ENCODE results near the gene TMPRSS13.
"Not testable (repeated sequence)": the region's sequence is repeated elsewhere in the genome, so short reads cannot be mapped to it uniquely, and the experiment has no call there.

The TMPRSS13 gene

DNA sequence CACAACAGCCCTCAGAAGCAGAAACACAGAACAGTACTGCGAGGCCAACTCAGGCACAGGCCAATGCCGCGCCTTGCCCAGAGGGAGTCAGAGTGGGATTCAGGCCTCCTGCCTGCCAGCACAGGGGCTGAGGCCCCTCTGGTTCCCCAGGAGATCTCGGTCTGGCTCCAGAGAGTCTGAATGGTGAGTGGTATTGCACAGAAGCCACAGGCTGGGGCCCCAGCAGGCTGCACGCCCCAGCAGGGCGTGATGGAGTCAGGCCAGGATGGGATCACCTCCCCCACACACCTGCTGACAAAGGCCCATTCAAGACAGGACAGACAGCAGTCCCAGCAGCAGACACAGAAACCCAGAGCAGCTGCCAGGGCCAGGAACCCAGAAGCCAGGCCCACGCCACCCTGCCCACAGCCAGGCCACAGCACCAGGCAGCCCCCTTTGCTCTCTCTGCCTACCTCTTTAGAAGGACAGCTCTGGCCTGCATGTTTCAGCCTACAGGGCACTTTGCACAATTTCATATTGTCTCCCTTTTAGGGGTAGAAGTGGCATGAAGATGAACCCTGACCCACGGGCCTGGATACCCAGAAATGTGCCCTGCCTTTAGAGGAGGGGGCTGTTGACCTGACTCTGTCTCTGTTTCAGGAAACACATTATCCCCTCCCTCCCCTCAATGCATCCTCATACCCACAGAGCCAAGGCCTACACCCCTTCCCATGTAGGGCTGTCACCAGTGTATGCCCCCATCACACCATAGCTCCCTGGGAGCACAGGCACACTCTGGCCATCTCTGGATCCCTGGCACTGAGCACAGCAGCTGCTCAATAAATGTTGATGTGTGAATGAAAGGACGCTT, 58.9 kb downstream of the TMPRSS13 start:
- no peak overlapping the region for H3K4me3 ChIP-seq (ENCODE audit: low read depth, low read length)
- in situ Hi-C loops (cut with HindIII; ENCODE audit: low sequenced_read_pairs) = no loop called here
- TF ChIP-seq CTCF (IDR thresholded peaks at IDR 0.05; ENCODE audit: low read depth, low read length, missing control alignments) = no peak
- DNase-seq (ENCODE audit: low read depth) = no peak

DNA sequence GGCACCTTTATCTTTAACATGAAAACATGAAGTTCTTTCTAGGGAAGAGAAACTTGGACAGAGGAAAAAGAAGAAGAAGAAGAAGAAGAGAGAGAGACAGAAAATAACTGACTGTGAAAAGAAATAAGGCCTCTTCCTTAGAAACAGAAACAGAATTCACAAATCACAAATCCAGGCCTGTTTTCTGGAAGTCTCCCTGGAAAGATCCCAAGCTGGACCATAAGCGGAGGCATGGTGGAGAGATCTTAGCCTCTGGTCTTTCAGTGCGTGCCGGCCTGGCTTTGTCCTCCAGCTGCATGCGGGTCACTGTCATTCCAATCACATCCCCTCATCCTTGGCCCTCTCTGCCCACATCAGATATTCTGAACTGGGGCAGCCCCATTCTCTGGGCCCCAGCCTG, 59.6 kb downstream of the TMPRSS13 start:
- in situ Hi-C loops (cut with HindIII; ENCODE audit: low sequenced_read_pairs) = no loop called here

DNA sequence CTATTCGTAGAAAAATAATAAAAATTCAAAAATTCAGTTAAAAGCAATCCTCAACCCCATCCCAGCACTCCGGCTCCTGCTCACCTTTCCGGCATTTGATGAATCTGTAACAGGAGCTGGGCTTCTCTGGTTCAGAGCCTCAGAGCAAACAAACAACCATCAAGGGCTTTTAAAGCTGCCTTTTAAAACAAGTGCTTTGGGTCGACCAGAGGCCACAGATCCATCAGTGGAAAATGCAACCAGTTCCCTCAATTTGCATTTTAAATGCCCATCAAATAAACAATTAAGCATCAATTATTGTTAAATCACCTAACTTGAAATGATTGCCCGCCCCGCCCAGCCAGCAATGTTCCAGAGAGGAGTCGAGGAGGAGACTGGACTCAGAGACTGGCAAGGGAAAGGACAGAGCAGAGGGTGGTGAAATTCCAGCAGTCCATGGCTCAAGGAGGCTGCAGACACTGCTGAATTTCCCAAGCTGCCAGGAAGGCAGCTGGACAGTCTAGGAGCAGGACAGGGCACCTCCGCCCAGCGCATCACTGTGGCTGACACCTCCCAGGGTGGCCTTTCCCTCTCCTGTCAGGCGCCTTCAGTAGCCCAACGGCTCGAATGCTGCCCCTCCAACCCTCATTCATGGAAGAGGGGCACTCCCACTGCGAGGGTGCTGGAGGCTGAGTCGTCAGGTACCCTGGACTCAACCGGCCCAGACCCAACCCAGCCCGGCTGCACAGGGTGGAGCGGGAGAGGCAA, 60.2 kb downstream of the TMPRSS13 start:
- H3K4me3 ChIP-seq (ENCODE audit: low read depth, low read length) = no peak overlapping the region
- DNase-seq (ENCODE audit: low read depth) = no peak
- TF ChIP-seq CTCF (IDR thresholded peaks at IDR 0.05; ENCODE audit: low read depth, low read length, missing control alignments) = no peak
- in situ Hi-C loops (cut with HindIII; ENCODE audit: low sequenced_read_pairs) = no loop called here

More for the DNA sequence above, 59.6 kb downstream of the TMPRSS13 start:
- TF ChIP-seq CTCF (IDR thresholded peaks at IDR 0.05; ENCODE audit: low read depth, low read length, missing control alignments) = no peak
- H3K4me3 ChIP-seq (ENCODE audit: low read depth, low read length) = no peak overlapping the region
- DNase-seq (ENCODE audit: low read depth) = no peak

- in situ Hi-C loops (cut with HindIII; ENCODE audit: low sequenced_read_pairs) = no loop called here
- DNase-seq (ENCODE audit: low read depth) = no peak
- H3K4me3 ChIP-seq (ENCODE audit: low read depth, low read length) = no peak overlapping the region
- TF ChIP-seq CTCF (IDR thresholded peaks at IDR 0.05; ENCODE audit: low read depth, low read length, missing control alignments) = no peak
Measured at GRCh38 chr11:117868088-117868487, 61.1 kb downstream of the TMPRSS13 start.

DNA sequence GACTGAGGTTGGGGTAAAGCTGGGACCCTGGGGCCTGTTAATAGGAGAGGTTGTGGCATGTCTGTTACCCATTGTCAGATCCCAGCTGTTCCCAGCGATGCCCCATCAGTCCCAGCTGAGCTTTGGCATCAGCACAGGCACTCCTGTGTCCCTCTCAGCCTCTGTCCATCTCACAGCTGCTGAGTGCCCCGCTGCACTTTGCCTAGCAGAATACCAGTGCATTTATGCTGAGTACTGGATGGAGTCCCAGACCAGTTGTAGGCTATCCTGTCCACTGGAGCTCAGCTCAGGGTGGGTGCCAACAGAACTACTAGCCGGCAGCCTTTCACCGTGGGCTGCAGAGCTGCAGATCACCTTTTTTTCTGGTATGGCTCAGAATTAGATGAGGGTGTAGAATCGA, 62.7 kb downstream of the TMPRSS13 start:
- in situ Hi-C loops (cut with HindIII; ENCODE audit: low sequenced_read_pairs) = no loop called here
- no peak for TF ChIP-seq CTCF (IDR thresholded peaks at IDR 0.05; ENCODE audit: low read depth, low read length, missing control alignments)
- no peak for DNase-seq (ENCODE audit: low read depth)
- H3K4me3 ChIP-seq (ENCODE audit: low read depth, low read length) = no peak overlapping the region

DNA sequence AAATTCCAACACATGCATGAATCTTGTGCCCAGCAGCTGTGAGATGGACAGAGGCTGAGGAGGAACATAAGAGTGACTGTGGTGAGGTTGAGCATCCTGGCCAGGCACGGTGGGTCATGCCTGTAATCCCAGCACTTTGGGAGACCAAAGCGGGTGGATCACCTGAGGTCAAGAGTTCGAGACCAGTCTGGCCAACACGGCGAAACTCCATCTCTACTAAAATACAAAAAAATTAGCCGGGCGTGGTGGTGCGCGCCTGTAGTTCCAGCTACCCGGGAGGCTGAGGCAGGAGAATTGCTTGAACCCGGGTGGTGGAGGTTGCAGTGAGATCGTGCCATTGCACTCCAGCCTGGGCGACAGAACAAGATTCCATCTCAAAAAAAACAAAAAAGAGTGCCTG, 63.7 kb downstream of the TMPRSS13 start:
- H3K4me3 ChIP-seq (ENCODE audit: low read depth, low read length); DNase-seq (ENCODE audit: low read depth); in situ Hi-C loops (cut with HindIII; ENCODE audit: low sequenced_read_pairs): not testable (repeated sequence)

DNA sequence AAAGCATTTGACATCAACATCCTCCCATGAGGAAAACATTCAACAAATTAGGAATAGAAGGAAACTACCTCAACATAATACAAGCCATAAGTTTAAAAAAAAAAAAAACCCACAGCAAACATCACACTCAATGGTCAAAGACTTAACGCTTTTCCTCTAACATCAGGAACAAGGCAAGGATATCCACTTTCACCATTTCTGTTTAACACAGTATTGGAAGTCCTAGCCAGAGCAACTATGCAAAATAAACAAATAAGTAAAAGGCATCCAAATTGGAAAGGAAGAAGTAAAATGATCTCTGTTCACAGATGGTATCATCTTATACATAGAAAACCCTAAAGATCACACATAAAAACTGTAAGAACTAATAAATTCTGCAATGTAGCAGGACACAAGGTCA, 65.8 kb downstream of the TMPRSS13 start:
- TF ChIP-seq CTCF (IDR thresholded peaks at IDR 0.05; ENCODE audit: low read depth, low read length, missing control alignments) = no peak
- in situ Hi-C loops (cut with HindIII; ENCODE audit: low sequenced_read_pairs) = loop anchor here (5.0 kb wide), 1 partner anchor 74 kb away; no protein-coding TSS in a partner anchor
- DNase-seq (ENCODE audit: low read depth) = no peak
- H3K4me3 ChIP-seq (ENCODE audit: low read depth, low read length) = no peak overlapping the region
